BJ (cell line): ENCODE data around the gene ITPK1. TPM values are rescaled to one million over a fixed set of nuclear protein-coding genes. Genes with fewer than 3 reads are reported as not detected.
"Not testable (repeated sequence)": the region's sequence is repeated elsewhere in the genome, so short reads cannot be mapped to it uniquely, and the experiment has no call there.

ENCODE experiments used
- CTCF ChIA-PET: fragments of 350-600 bp; formaldehyde crosslinking; extraction: SDS; loops from one replicate; lab custom pipeline; 2021; ENCODE audit warnings: antibody characterized with exemption, inconsistent platforms; lab: Yijun Ruan, JAX
- POLR2A ChIA-PET: fragments of 300-600 bp; sonication (Branson Sonifier 250); formaldehyde crosslinking; extraction: SDS; loops from one replicate; lab custom pipeline; 2021; ENCODE audit warnings: antibody characterized with exemption; lab: Charles Lee
- DNase-seq: peaks from one replicate; pipeline ENCODE4 v3.0.0-alpha.2; 2011; ENCODE audit warnings: low read depth
- H3K27me3 ChIP-seq: 2 replicates; pipeline ENCODE4 v1.6.0; 2011; ENCODE audit warnings: low read length; ENCODE audit not compliant: control insufficient read depth, insufficient read depth
- H3K36me3 ChIP-seq: 2 replicates; pipeline ENCODE4 v1.5.1; 2011; ENCODE audit warnings: low read length; ENCODE audit not compliant: control insufficient read depth, insufficient read depth
- H3K4me3 ChIP-seq: 2 replicates; pipeline ENCODE4 v1.5.1; 2011; ENCODE audit warnings: low read depth, mild to moderate bottlenecking, control low read depth, low read length
- CTCF ChIP-seq: IDR thresholded peaks from 2 replicates; pipeline ENCODE4 v1.5.1; 2011; ENCODE audit warnings: low read depth, mild to moderate bottlenecking, control low read depth, inconsistent platforms, low read length, moderate library complexity; ENCODE audit not compliant: insufficient read depth
- polyA plus RNA-seq: library from polyadenylated mRNA; depleted of rRNA; stranded (reverse); fragments of >200 nt; gene quantifications from 2 replicates; pipeline ENCODE4 v1.2.3, GENCODE V29; 2011

ITPK1 gene
- polyA plus RNA-seq, 1 experiment = 49.0 TPM

- H3K36me3 ChIP-seq = no peaks in the 10 kb centered on the region
- TF ChIP-seq CTCF = no peak
- H3K4me3 ChIP-seq = no peak overlapping the region
- DNase-seq = no peak
- H3K27me3 ChIP-seq = no peaks in the 10 kb centered on the region
- POLR2A ChIA-PET = no interaction called here
- CTCF ChIA-PET = no interaction called here
These were observed 50.4 kb downstream of the ITPK1 start for GRCh38 chr14:93065272-93065730.

GRCh38 chr14:93064411-93065271, 51.1 kb downstream of the ITPK1 start:
- ChIA-PET POLR2A (no interaction called here), CTCF (interaction anchor here (1.2 kb wide), 1 partner anchor 113 kb away, joined by 5 read pairs; no protein-coding TSS in a partner anchor)
- no peak for DNase-seq
- no peak overlapping the region for H3K4me3 ChIP-seq
- no peaks in the 10 kb centered on the region for H3K36me3 ChIP-seq
- no peaks in the 10 kb centered on the region for H3K27me3 ChIP-seq
- TF ChIP-seq CTCF = no peak

GRCh38 chr14:93063393-93063792, 52.3 kb downstream of the ITPK1 start:
- Histone ChIP-seq H3K36me3 (no peaks in the 10 kb centered on the region), H3K27me3 (no peaks in the 10 kb centered on the region), H3K4me3 (no peak overlapping the region)
- ChIA-PET POLR2A (no interaction called here), CTCF (no interaction called here)
- no peak for TF ChIP-seq CTCF
- DNase-seq = no peak

GRCh38 chr14:93062890-93063289, 52.8 kb downstream of the ITPK1 start:
- no peak overlapping the region for H3K4me3 ChIP-seq
- POLR2A ChIA-PET = interaction anchor here (0.6 kb wide), 1 partner anchor 12 kb away, joined by 3 read pairs; no protein-coding TSS in a partner anchor
- no peaks in the 10 kb centered on the region for H3K36me3 ChIP-seq
- H3K27me3 ChIP-seq = no peaks in the 10 kb centered on the region
- DNase-seq = no peak
- TF ChIP-seq CTCF = no peak
- CTCF ChIA-PET = no interaction called here

GRCh38 chr14:93062013-93062412, 53.7 kb downstream of the ITPK1 start:
- POLR2A ChIA-PET, H3K36me3 ChIP-seq, H3K4me3 ChIP-seq, CTCF ChIA-PET, DNase-seq, H3K27me3 ChIP-seq: not testable (repeated sequence)
